Measurements from ENCODE around the gene PIK3C2G. TPM values are rescaled to one million over a fixed set of nuclear protein-coding genes. Genes with fewer than 3 reads are reported as not detected.
"Not testable (repeated sequence)": the region's sequence is repeated elsewhere in the genome, so short reads cannot be mapped to it uniquely, and the experiment has no call there.

PIK3C2G gene
- total RNA-seq, 2 donors from 2014 or later: 2.9 to 13.5 TPM

- intact Hi-C loops (cut with DNase I): no loop called here
- no peak overlapping the region for H3K4me3 ChIP-seq
- ATAC-seq: no peak
- no peaks in the 10 kb centered on the region for H3K36me3 ChIP-seq (replicated peaks in 1 of 2; ENCODE audit: insufficient read depth in 1 of 2, low read depth in 2 of 2)
- H3K9me3 ChIP-seq: no peaks in the 10 kb centered on the region
- no peaks in the 10 kb centered on the region for H3K4me1 ChIP-seq
- H3K27me3 ChIP-seq: no peaks in the 10 kb centered on the region
- TF ChIP-seq POLR2A (IDR thresholded peaks at IDR 0.05) (no peak), CTCF (IDR thresholded peaks at IDR 0.05) (no peak)
- no peak overlapping the region for H3K27ac ChIP-seq
- DNase-seq: no peak
- 40 to 45% methylated on average over 7 of the region's 7 CpGs for WGBS, 2 donors
Observed at GRCh38 chr12:18502422-18502968, 241.2 kb downstream of the PIK3C2G start.

DNA sequence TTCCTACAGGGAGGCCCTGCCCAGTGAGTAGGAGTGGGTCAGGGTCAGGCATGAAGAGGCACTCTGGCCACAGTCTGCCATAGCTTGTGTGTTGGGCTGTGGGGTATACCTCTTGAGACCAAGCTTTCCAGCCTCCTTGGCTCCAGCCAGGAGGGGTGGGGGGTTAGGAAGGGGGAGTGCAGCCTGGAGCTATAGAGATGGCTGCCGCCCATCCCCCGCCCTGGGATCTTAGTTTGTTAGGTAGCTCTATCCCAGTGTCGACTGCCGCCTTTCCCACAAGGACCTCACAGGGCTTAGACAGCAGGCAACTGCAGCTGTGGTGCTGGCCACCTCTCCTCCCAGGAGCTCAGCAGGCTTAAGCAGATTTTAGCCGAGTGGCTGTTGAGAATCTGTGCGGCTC lies 260.1 kb downstream of the PIK3C2G start:
- TF ChIP-seq CTCF (IDR thresholded peaks at IDR 0.05): no peak
- TF ChIP-seq POLR2A (IDR thresholded peaks at IDR 0.05): no peak
- DNase-seq (no peak), ATAC-seq (no peak)
- Histone ChIP-seq H3K4me3 (no peak overlapping the region), H3K27ac (no peak overlapping the region), H3K9me3 (no peaks in the 10 kb centered on the region), H3K4me1 (no peaks in the 10 kb centered on the region), H3K36me3 (replicated peaks in 1 of 2; ENCODE audit: insufficient read depth in 1 of 2, low read depth in 2 of 2) (no peaks in the 10 kb centered on the region), H3K27me3 (no peaks in the 10 kb centered on the region)
- intact Hi-C loops (cut with DNase I): no loop called here
- 88 to 90% methylated on average over 6 of the region's 6 CpGs for WGBS, 2 donors

DNA sequence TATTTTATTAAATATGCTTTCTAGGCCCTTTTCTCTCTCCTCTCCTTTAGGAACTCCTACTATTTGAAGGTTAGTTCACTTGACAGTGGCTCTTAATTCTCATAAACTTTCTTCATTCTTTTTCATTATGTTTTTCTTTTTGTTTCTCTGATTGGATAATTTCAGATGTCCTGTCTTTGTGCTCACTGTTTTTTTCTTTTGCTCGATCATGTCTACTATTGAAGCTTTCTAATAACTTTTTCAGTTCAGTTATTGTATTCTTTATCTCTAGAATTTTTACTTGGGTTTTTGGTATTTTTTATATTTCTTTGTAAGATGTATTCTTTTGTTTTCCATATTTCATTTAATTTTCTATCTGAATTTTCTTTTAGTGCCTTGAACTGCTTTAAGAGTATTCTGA lies 261.5 kb downstream of the PIK3C2G start:
- 74 to 90% methylated on average over 1 of the region's 1 CpG for WGBS, 2 donors
- intact Hi-C loops (cut with DNase I): no loop called here
- no peak for ATAC-seq

GRCh38 chr12:18542497-18542896 lies 281.2 kb downstream of the PIK3C2G start:
- H3K27ac ChIP-seq; H3K4me3 ChIP-seq; ATAC-seq; intact Hi-C loops (cut with DNase I); H3K9me3 ChIP-seq; DNase-seq; H3K4me1 ChIP-seq; H3K36me3 ChIP-seq (replicated peaks in 1 of 2; ENCODE audit: insufficient read depth in 1 of 2, low read depth in 2 of 2); H3K27me3 ChIP-seq: not testable (repeated sequence)
- 65 to 69% methylated on average over 3 of the region's 3 CpGs for WGBS, 2 donors

More for the DNA sequence above, 261.5 kb downstream of the PIK3C2G start:
- Histone ChIP-seq H3K4me3 (no peak overlapping the region), H3K4me1 (no peaks in the 10 kb centered on the region), H3K9me3 (no peaks in the 10 kb centered on the region), H3K27ac (no peak overlapping the region), H3K27me3 (no peaks in the 10 kb centered on the region), H3K36me3 (replicated peaks in 1 of 2; ENCODE audit: insufficient read depth in 1 of 2, low read depth in 2 of 2) (no peaks in the 10 kb centered on the region)
- DNase-seq: no peak
- no peak for TF ChIP-seq POLR2A (IDR thresholded peaks at IDR 0.05)
- TF ChIP-seq CTCF (IDR thresholded peaks at IDR 0.05): no peak

DNA sequence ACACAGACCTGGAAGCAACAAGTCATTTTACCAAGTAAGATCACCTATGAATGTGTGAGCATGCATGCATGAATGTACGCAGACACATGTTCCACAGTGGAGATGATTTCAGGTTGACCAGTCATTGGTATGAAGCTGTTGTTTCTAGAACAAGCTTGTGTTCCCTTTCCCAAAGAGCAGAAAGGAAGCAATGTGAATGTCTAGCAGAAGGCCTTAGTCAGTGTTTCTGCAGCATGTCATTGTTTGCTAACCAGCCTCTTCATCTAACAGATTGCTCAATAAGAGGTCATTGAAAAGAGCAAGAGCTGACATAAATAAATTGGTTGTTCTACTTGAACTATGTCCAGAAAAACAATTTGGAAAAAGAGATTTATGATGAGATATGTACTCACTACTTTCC lies 285.1 kb downstream of the PIK3C2G start:
- intact Hi-C loops (cut with DNase I): no loop called here
- Histone ChIP-seq H3K4me3 (no peak overlapping the region), H3K27me3 (no peaks in the 10 kb centered on the region), H3K9me3 (no peaks in the 10 kb centered on the region), H3K36me3 (replicated peaks in 1 of 2; ENCODE audit: insufficient read depth in 1 of 2, low read depth in 2 of 2) (no peaks in the 10 kb centered on the region), H3K4me1 (no peaks in the 10 kb centered on the region), H3K27ac (no peak overlapping the region)
- WGBS, 2 donors: 82 to 87% methylated on average over 1 of the region's 1 CpG
- TF ChIP-seq CTCF (IDR thresholded peaks at IDR 0.05): no peak
- TF ChIP-seq POLR2A (IDR thresholded peaks at IDR 0.05): no peak
- no peak for DNase-seq
- peak; percentile 33 for ATAC-seq
